ENCODE results near the gene BCDIN3D. TPM values are rescaled to one million over a fixed set of nuclear protein-coding genes. Genes with fewer than 3 reads are reported as not detected.

BCDIN3D gene
- polyA plus RNA-seq, 1 donor (not counting 4 experiments of a cell fraction or from before 2014, with no cell fraction given): 3.7 TPM

DNA sequence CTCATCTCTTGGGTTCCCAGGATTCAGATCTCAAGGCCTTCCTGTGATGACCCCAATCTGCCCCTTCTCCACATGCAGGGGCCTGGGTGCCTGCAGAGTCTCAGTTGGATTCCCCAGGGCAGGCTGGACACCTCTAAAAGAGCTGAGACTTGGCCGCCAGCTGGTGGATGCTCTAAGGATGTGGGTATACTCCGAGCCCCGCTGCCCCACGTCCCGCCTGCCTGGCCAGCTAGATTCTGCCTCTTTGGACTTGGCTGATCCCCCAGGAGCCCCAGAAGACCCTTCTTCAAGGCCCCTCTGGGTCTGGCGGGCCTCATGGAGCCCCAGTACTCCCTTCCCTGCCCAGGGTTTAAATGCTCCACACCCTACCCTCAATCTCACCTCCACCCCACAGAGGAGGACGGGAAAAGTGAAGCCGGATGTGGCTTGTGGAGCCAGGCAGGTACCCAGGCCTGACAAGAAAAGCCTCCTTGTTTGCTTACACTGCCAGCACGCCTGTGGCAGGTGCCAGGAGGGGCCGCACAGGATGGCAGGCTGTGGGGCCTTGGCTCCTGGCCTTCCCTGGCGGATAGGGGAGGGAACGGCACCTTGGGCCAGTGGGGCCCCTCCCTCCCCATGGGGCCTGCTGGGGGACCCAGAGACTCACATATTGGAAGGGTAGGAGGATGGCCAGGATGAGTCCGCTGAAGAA is 45.7 kb upstream of the BCDIN3D start:
- FAIRE-seq: no peak

GRCh38 chr12:49887536-49888401 is 44.9 kb upstream of the BCDIN3D start:
- TF ChIP-seq EZH2 (IDR thresholded peaks at IDR 0.05; ENCODE audit: low read length): no peak
- TF ChIP-seq, protein P1, sequence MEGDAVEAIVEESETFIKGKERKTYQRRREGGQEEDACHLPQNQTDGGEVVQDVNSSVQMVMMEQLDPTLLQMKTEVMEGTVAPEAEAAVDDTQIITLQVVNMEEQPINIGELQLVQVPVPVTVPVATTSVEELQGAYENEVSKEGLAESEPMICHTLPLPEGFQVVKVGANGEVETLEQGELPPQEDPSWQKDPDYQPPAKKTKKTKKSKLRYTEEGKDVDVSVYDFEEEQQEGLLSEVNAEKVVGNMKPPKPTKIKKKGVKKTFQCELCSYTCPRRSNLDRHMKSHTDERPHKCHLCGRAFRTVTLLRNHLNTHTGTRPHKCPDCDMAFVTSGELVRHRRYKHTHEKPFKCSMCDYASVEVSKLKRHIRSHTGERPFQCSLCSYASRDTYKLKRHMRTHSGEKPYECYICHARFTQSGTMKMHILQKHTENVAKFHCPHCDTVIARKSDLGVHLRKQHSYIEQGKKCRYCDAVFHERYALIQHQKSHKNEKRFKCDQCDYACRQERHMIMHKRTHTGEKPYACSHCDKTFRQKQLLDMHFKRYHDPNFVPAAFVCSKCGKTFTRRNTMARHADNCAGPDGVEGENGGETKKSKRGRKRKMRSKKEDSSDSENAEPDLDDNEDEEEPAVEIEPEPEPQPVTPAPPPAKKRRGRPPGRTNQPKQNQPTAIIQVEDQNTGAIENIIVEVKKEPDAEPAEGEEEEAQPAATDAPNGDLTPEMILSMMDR (optimal IDR thresholded peaks at IDR 0.05 in 1 of 3, IDR thresholded peaks at IDR 0.05 in 1 of 3, conservative IDR thresholded peaks at IDR 0.05 in 1 of 3; ENCODE audit: extremely low read depth in 1 of 3, insufficient read depth in 2 of 3, low read length in 3 of 3): no peak
- Histone ChIP-seq H3K9me1 (ENCODE audit: control insufficient read depth, extremely low read depth, insufficient read depth, low read length) (no peaks in the 10 kb centered on the region), H3K4me1 (ENCODE audit: control insufficient read depth, extremely low read depth, insufficient read depth, low read length) (peaks cover 3% of the 10 kb centered on the region), H3K36me3 (ENCODE audit: control insufficient read depth in 2 of 2, extremely low read depth in 1 of 2, insufficient read depth in 2 of 2, low read length in 2 of 2) (no peaks in the 10 kb centered on the region), H3K9ac (ENCODE audit: control insufficient read depth, extremely low read depth, insufficient read depth, low read length) (no peak overlapping the region), H2AFZ (ENCODE audit: control insufficient read depth, low read length) (no peak overlapping the region), H3K79me2 (ENCODE audit: control insufficient read depth, insufficient read depth, low read length) (no peaks in the 10 kb centered on the region), H3K27me3 (ENCODE audit: control insufficient read depth, extremely low read depth, insufficient read depth, low read length) (peaks cover 18% of the 10 kb centered on the region), H4K20me1 (ENCODE audit: control insufficient read depth, extremely low read depth, insufficient read depth, low read length) (no peaks in the 10 kb centered on the region), H3K4me2 (ENCODE audit: control insufficient read depth, extremely low read depth, insufficient read depth, low read depth, low read length) (no peak overlapping the region), H3K4me3 (ENCODE audit: control insufficient read depth in 2 of 3, extremely low read depth in 1 of 3, insufficient read depth in 2 of 3, low read depth in 1 of 3, low read length in 3 of 3) (no peak overlapping the region), H3K27ac (ENCODE audit: control insufficient read depth, insufficient read depth, low read length) (no peak overlapping the region), H3K9me3 (ENCODE audit: control insufficient read depth, low read depth, low read length) (no peaks in the 10 kb centered on the region)
- DNase-seq (ENCODE audit: low read depth, low spot score): no peak
- FAIRE-seq: no peak
- dilution Hi-C loops (cut with MboI; ENCODE audit: extremely low pct_ligation_motif_present, low sequenced_read_pairs): no loop called here

More for the DNA sequence above, 45.7 kb upstream of the BCDIN3D start:
- no peak overlapping the region for H2AFZ ChIP-seq (ENCODE audit: control insufficient read depth, low read length)
- no peak overlapping the region for H3K9ac ChIP-seq (ENCODE audit: control insufficient read depth, extremely low read depth, insufficient read depth, low read length)
- H3K36me3 ChIP-seq (ENCODE audit: control insufficient read depth in 2 of 2, extremely low read depth in 1 of 2, insufficient read depth in 2 of 2, low read length in 2 of 2): no peaks in the 10 kb centered on the region
- peaks cover 22% of the 10 kb centered on the region for H3K27me3 ChIP-seq (ENCODE audit: control insufficient read depth, extremely low read depth, insufficient read depth, low read length)
- H3K27ac ChIP-seq (ENCODE audit: control insufficient read depth, insufficient read depth, low read length): no peak overlapping the region
- H4K20me1 ChIP-seq (ENCODE audit: control insufficient read depth, extremely low read depth, insufficient read depth, low read length): no peaks in the 10 kb centered on the region
- H3K9me3 ChIP-seq (ENCODE audit: control insufficient read depth, low read depth, low read length): no peaks in the 10 kb centered on the region
- no peak overlapping the region for H3K4me2 ChIP-seq (ENCODE audit: control insufficient read depth, extremely low read depth, insufficient read depth, low read depth, low read length)
- peaks cover 3% of the 10 kb centered on the region for H3K4me1 ChIP-seq (ENCODE audit: control insufficient read depth, extremely low read depth, insufficient read depth, low read length)
- H3K9me1 ChIP-seq (ENCODE audit: control insufficient read depth, extremely low read depth, insufficient read depth, low read length): no peaks in the 10 kb centered on the region
- dilution Hi-C loops (cut with MboI; ENCODE audit: extremely low pct_ligation_motif_present, low sequenced_read_pairs): no loop called here
- no peak for DNase-seq (ENCODE audit: low read depth, low spot score)
- no peak overlapping the region for H3K4me3 ChIP-seq (ENCODE audit: control insufficient read depth in 2 of 3, extremely low read depth in 1 of 3, insufficient read depth in 2 of 3, low read depth in 1 of 3, low read length in 3 of 3)
- TF ChIP-seq, protein P1 (optimal IDR thresholded peaks at IDR 0.05 in 1 of 3, IDR thresholded peaks at IDR 0.05 in 1 of 3, conservative IDR thresholded peaks at IDR 0.05 in 1 of 3; ENCODE audit: extremely low read depth in 1 of 3, insufficient read depth in 2 of 3, low read length in 3 of 3): peak in 1 of 3 experiments; percentile 7
- TF ChIP-seq EZH2 (IDR thresholded peaks at IDR 0.05; ENCODE audit: low read length): no peak
- no peaks in the 10 kb centered on the region for H3K79me2 ChIP-seq (ENCODE audit: control insufficient read depth, insufficient read depth, low read length)

Measured in keratinocyte (primary cell).